Urothelium cell line (cell line): ENCODE data around the gene TMCO1.
"Not testable (repeated sequence)": the region's sequence is repeated elsewhere in the genome, so short reads cannot be mapped to it uniquely, and the experiment has no call there.

Source experiments
- DNase-seq: peaks from one replicate; pipeline ENCODE4 v3.0.0; 2011; ENCODE audit warnings: low spot score, mixed read lengths
- FAIRE-seq: peaks from 2 replicates; lab custom pipeline; 2011; peaks lifted over from hg19 to GRCh38; lab: Jason Lieb, UNC

The TMCO1 gene

GRCh38 chr1:165768513-165769394, at the start of gene TMCO1:
Gene TMCO1 (minus strand): TSS chr1:165768868. CDS start chr1:165768751, 117 bp downstream.
- peak; percentile 99 for DNase-seq
- peak; percentile 92 for FAIRE-seq

GRCh38 chr1:165816826-165817497, 48.3 kb upstream of the TMCO1 start:
- no peak for DNase-seq

GRCh38 chr1:165816157-165816556, 47.5 kb upstream of the TMCO1 start:
- DNase-seq = no peak
- no peak for FAIRE-seq

More at GRCh38 chr1:165816826-165817497, 48.3 kb upstream of the TMCO1 start:
- no peak for FAIRE-seq

GRCh38 chr1:165815725-165816124, 47.1 kb upstream of the TMCO1 start:
- no peak for DNase-seq
- no peak for FAIRE-seq

- FAIRE-seq (no peak), DNase-seq (no peak)
Measured at GRCh38 chr1:165807613-165808012, 38.9 kb upstream of the TMCO1 start.

GRCh38 chr1:165804513-165804912, 35.8 kb upstream of the TMCO1 start:
- DNase-seq, FAIRE-seq: not testable (repeated sequence)

- DNase-seq (no peak), FAIRE-seq (no peak)
Measured at GRCh38 chr1:165799387-165799786, 30.7 kb upstream of the TMCO1 start.

- DNase-seq (no peak), FAIRE-seq (no peak)
Measured at GRCh38 chr1:165795894-165796293, 27.2 kb upstream of the TMCO1 start.

- DNase-seq (no peak), FAIRE-seq (no peak)
Measured at GRCh38 chr1:165793951-165794350, 25.3 kb upstream of the TMCO1 start.

GRCh38 chr1:165787741-165788140, 19.1 kb upstream of the TMCO1 start:
- FAIRE-seq = no peak

GRCh38 chr1:165783519-165783918, 14.9 kb upstream of the TMCO1 start:
- not testable (repeated sequence) for DNase-seq, FAIRE-seq

More at GRCh38 chr1:165787741-165788140, 19.1 kb upstream of the TMCO1 start:
- no peak for DNase-seq

GRCh38 chr1:165778197-165778596, 9.5 kb upstream of the TMCO1 start:
- not testable (repeated sequence) for FAIRE-seq

GRCh38 chr1:165773324-165773965, 4.8 kb upstream of the TMCO1 start:
- no peak for DNase-seq
- FAIRE-seq = no peak

More at GRCh38 chr1:165778197-165778596, 9.5 kb upstream of the TMCO1 start:
- not testable (repeated sequence) for DNase-seq

GRCh38 chr1:165772739-165773138, 4.1 kb upstream of the TMCO1 start:
- DNase-seq (no peak), FAIRE-seq (no peak)

- FAIRE-seq = no peak
- no peak for DNase-seq
Measured at GRCh38 chr1:165764277-165764676, 4.4 kb downstream of the TMCO1 start.

GRCh38 chr1:165763442-165763841, 5.2 kb downstream of the TMCO1 start:
- DNase-seq (no peak), FAIRE-seq (no peak)

- no peak for FAIRE-seq
- no peak for DNase-seq
Measured at GRCh38 chr1:165762725-165763124, 5.9 kb downstream of the TMCO1 start.

GRCh38 chr1:165759095-165759494, 9.6 kb downstream of the TMCO1 start:
- DNase-seq = no peak
- no peak for FAIRE-seq

- FAIRE-seq (no peak), DNase-seq (no peak)
Measured at GRCh38 chr1:165755393-165756010, 13.2 kb downstream of the TMCO1 start.

- FAIRE-seq (no peak), DNase-seq (no peak)
Measured at GRCh38 chr1:165753934-165754333, 14.7 kb downstream of the TMCO1 start.

GRCh38 chr1:165748550-165748949, 20.1 kb downstream of the TMCO1 start:
- no peak for FAIRE-seq
- no peak for DNase-seq
